Gastroesophageal sphincter (tissue), 3 donors: ENCODE results near the gene MRPL20.

Experiments used
- CTCF ChIP-seq, 4 experiments: fragments of 200-600 bp in 2 of 4; fragments of 450-650 bp in 2 of 4; sonication (generic) in 1 of 4; IDR thresholded peaks; one replicate each; pipeline ENCODE4 v1.5.1; 2017 to 2019; ENCODE audit warnings: antibody characterized with exemption in 4 of 4, mild to moderate bottlenecking in 2 of 4, moderate library complexity in 2 of 4
- POLR2A ChIP-seq, 2 donors: fragments of 450-650 bp; IDR thresholded peaks; one replicate each; pipeline ENCODE4 v1.6.1; 2017; ENCODE audit warnings: antibody characterized with exemption in 2 of 2, mild to moderate bottlenecking in 2 of 2, moderate library complexity in 1 of 2
- POLR2AphosphoS5 ChIP-seq: sonication (generic); formaldehyde crosslinking; IDR thresholded peaks from one replicate; pipeline ENCODE4 v1.6.1; 2017; ENCODE audit warnings: antibody characterized with exemption

DNA sequence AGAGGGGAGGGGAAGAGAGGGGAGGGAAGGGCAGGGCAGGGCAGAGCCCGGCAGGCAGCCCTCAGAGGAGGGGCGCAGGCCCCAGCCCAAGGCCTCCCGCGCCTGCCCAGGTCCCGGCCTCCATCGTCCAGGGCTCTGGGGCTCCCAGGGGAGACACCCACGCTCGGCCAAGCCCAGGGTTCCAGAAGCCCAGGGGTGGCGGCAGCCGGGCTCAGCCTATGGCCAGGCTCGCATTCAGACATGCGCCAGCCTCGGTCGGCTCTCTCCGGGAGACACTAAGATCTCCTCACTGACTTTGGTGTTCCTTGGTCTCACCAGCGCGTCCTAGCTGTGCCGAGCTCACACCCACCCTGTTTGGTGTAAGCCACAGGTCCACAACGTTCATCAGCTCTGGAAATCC, 21.1 kb upstream of the MRPL20 start:
- TF ChIP-seq CTCF (IDR thresholded peaks at IDR 0.05) = no peak
- no peak for TF ChIP-seq POLR2AphosphoS5
- TF ChIP-seq POLR2A (IDR thresholded peaks at IDR 0.05) = no peak
